ENCODE results near the gene HOXB5. TPM values are rescaled to one million over a fixed set of nuclear protein-coding genes. Genes with fewer than 3 reads are reported as not detected.

Gene HOXB5
- total RNA-seq, 1 experiment from 2014 or later, result not detected

- H3K27me3 ChIP-seq (replicated peaks; ENCODE audit: control insufficient read depth, insufficient read depth, low read length), result no peaks in the 10 kb centered on the region; the same call in 1 of the 2 replicates
- H3K9me3 Mint-ChIP-seq (ENCODE audit: unreplicated experiment), result no peaks in the 10 kb centered on the region
- H3K4me3 Mint-ChIP-seq (ENCODE audit: unreplicated experiment), result no peak overlapping the region
- no peak overlapping the region for H3K4me3 ChIP-seq (ENCODE audit: low read depth, low read length)
- POLR2A ChIA-PET, result interaction anchor here (0.6 to 0.7 kb wide), 2 partner anchors 152 to 195 kb away, joined by 3 read pairs; no protein-coding TSS in a partner anchor
- peaks cover 24% of the 10 kb centered on the region for H3K4me1 ChIP-seq
- DNase-seq, result no peak
- intact Hi-C loops (cut with micrococcal nuclease; ENCODE audit: unreplicated experiment), result no loop called here
- no TSS peak for BruUV-seq (replicated peaks)
- CTCF ChIA-PET, result interaction anchor here (1.2 kb wide), 1 partner anchor 13 kb away, joined by 5 read pairs; no protein-coding TSS in a partner anchor
- H3K9me3 ChIP-seq, result no peaks in the 10 kb centered on the region
- no peak overlapping the region for H3K27ac Mint-ChIP-seq (ENCODE audit: unreplicated experiment)
- TF ChIP-seq, protein P1, sequence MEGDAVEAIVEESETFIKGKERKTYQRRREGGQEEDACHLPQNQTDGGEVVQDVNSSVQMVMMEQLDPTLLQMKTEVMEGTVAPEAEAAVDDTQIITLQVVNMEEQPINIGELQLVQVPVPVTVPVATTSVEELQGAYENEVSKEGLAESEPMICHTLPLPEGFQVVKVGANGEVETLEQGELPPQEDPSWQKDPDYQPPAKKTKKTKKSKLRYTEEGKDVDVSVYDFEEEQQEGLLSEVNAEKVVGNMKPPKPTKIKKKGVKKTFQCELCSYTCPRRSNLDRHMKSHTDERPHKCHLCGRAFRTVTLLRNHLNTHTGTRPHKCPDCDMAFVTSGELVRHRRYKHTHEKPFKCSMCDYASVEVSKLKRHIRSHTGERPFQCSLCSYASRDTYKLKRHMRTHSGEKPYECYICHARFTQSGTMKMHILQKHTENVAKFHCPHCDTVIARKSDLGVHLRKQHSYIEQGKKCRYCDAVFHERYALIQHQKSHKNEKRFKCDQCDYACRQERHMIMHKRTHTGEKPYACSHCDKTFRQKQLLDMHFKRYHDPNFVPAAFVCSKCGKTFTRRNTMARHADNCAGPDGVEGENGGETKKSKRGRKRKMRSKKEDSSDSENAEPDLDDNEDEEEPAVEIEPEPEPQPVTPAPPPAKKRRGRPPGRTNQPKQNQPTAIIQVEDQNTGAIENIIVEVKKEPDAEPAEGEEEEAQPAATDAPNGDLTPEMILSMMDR (IDR thresholded peaks at IDR 0.05; ENCODE audit: insufficient read depth in 1 of 2, low read depth in 1 of 2, low read length in 1 of 2, severe bottlenecking in 1 of 2, unreplicated experiment in 1 of 2), result no peak
- peaks cover 17% of the 10 kb centered on the region for H3K4me1 Mint-ChIP-seq (ENCODE audit: low read depth, unreplicated experiment)
- peaks cover 14% of the 10 kb centered on the region for H3K36me3 Mint-ChIP-seq (ENCODE audit: insufficient read depth, unreplicated experiment)
- no peaks in the 10 kb centered on the region for H3K36me3 ChIP-seq (ENCODE audit: control insufficient read depth, insufficient read depth, low read length)
- peaks cover 10% of the 10 kb centered on the region for H3K27me3 Mint-ChIP-seq (ENCODE audit: insufficient read depth, unreplicated experiment)
These were observed 12.7 kb upstream of the HOXB5 start for GRCh38 chr17:48605991-48606891.

DNA sequence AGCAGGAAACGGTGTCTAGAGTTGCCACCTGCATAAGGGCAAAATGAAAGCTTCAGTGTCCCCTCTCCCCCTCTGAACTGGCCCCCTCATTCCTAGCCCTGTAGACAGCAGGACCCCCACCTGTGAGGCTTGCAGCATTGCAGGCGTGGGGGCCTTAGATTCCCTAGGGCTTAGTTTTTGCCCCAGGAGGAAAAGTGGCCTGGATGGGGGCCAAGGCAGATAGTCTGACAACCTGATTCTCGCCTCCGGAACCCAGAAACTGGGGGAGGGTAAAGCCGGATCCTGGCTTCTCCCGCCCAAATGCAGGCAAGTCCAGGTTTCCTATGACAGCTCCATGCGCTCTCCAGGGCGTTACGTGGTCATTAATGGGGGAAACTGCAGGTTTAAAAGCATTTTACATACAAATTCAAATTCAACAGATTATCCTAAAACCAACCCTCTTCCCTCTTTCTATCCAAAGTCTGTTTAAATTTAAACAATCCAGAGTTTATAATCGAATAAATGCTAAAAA lies 11.9 kb upstream of the HOXB5 start:
- intact Hi-C loops (cut with micrococcal nuclease; ENCODE audit: unreplicated experiment), result no loop called here
- TF ChIP-seq, protein P1 (IDR thresholded peaks at IDR 0.05; ENCODE audit: insufficient read depth in 1 of 2, low read depth in 1 of 2, low read length in 1 of 2, severe bottlenecking in 1 of 2, unreplicated experiment in 1 of 2), result no peak
- H3K9me3 ChIP-seq, result no peaks in the 10 kb centered on the region
- Mint-ChIP-seq H3K4me3 (ENCODE audit: unreplicated experiment) (no peak overlapping the region), H3K27me3 (ENCODE audit: insufficient read depth, unreplicated experiment) (peaks cover 10% of the 10 kb centered on the region), H3K9me3 (ENCODE audit: unreplicated experiment) (no peaks in the 10 kb centered on the region), H3K4me1 (ENCODE audit: low read depth, unreplicated experiment) (peaks cover 23% of the 10 kb centered on the region), H3K36me3 (ENCODE audit: insufficient read depth, unreplicated experiment) (peaks cover 7% of the 10 kb centered on the region), H3K27ac (ENCODE audit: unreplicated experiment) (no peak overlapping the region)
- DNase-seq, result no peak
- no peaks in the 10 kb centered on the region; the same call in 1 of the 2 replicates for H3K27me3 ChIP-seq (replicated peaks; ENCODE audit: control insufficient read depth, insufficient read depth, low read length)
- POLR2A ChIA-PET, result no interaction called here
- CTCF ChIA-PET, result no interaction called here
- H3K4me1 ChIP-seq, result peaks cover 32% of the 10 kb centered on the region
- no TSS peak for BruUV-seq (replicated peaks)
- H3K4me3 ChIP-seq (ENCODE audit: low read depth, low read length), result no peak overlapping the region
- no peaks in the 10 kb centered on the region for H3K36me3 ChIP-seq (ENCODE audit: control insufficient read depth, insufficient read depth, low read length)

DNA sequence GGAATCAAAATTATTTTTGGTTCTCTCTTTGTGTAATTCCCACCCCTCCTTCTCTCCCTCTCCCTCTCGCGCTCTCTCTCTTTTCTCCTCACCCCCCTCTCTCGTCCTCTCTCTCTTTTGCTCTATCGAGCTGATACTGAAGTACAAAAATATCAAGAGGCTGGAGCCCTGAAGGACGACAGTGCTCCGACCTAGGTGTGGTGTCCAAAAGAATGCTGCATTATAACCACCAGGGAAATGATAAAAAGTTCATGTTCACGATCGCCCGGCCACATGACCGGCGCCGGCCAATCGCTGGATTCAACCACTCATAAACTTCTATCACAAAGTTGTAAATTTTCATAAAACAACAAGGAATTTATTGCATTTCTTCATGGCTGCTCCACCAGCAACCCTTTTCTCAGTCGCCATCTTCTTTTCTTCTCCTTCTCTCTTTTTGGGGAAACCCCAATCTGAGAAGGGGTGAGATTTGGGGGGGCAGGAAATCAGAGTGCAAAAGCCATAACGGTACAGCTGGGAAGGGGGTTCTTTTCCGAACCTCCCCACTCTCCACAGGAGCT lies 11.3 kb upstream of the HOXB5 start, which contains the start of gene HOXB6:
TSS of gene HOXB6 (minus strand) at position 217 of the 560 bp plus-strand sequence. CDS start 6,836 bp downstream, outside the sequence.
- ChIA-PET POLR2A (no interaction called here), CTCF (interaction anchor here (0.6 kb wide), 1 partner anchor 12 kb away, joined by 4 read pairs; no protein-coding TSS in a partner anchor)
- Mint-ChIP-seq H3K36me3 (ENCODE audit: insufficient read depth, unreplicated experiment) (peaks cover 5% of the 10 kb centered on the region), H3K27ac (ENCODE audit: unreplicated experiment) (no peak within 1 kb of the TSS), H3K9me3 (ENCODE audit: unreplicated experiment) (no peaks in the 10 kb centered on the region), H3K27me3 (ENCODE audit: insufficient read depth, unreplicated experiment) (peaks cover 10% of the 10 kb centered on the region), H3K4me1 (ENCODE audit: low read depth, unreplicated experiment) (peaks cover 29% of the 10 kb centered on the region), H3K4me3 (ENCODE audit: unreplicated experiment) (no peak within 1 kb of the TSS)
- Histone ChIP-seq H3K4me1 (peaks cover 37% of the 10 kb centered on the region), H3K9me3 (no peaks in the 10 kb centered on the region), H3K27me3 (replicated peaks; ENCODE audit: control insufficient read depth, insufficient read depth, low read length) (no peaks in the 10 kb centered on the region; the same call in 1 of the 2 replicates), H3K4me3 (ENCODE audit: low read depth, low read length) (no peak within 1 kb of the TSS), H3K36me3 (ENCODE audit: control insufficient read depth, insufficient read depth, low read length) (no peaks in the 10 kb centered on the region)
- DNase-seq, result no peak
- TF ChIP-seq, protein P1 (IDR thresholded peaks at IDR 0.05; ENCODE audit: insufficient read depth in 1 of 2, low read depth in 1 of 2, low read length in 1 of 2, severe bottlenecking in 1 of 2, unreplicated experiment in 1 of 2), result no peak
- BruUV-seq (replicated peaks), result no TSS peak
- intact Hi-C loops (cut with micrococcal nuclease; ENCODE audit: unreplicated experiment), result no loop called here

All from Caco-2 (cell line).